Superior temporal gyrus (tissue), 1 donor: ENCODE results near the gene AHI1.

Experiments
- DNase-seq: peaks from one replicate; pipeline ENCODE4 v3.0.0-alpha.2; 2016; ENCODE audit errors: extremely low spot score

Gene AHI1

GRCh38 chr6:135497412-135498184 is at the start of gene AHI1:
Gene AHI1, minus strand, starts transcription at chr6:135497740. Its CDS starts 5,503 bp downstream, at chr6:135492237.
- peak; percentile 92 for DNase-seq

- no peak for DNase-seq
These were observed 49.3 kb upstream of the AHI1 start for GRCh38 chr6:135546680-135547418.

GRCh38 chr6:135546206-135546605 is 48.7 kb upstream of the AHI1 start:
- no peak for DNase-seq

GRCh38 chr6:135540207-135540840 is 42.8 kb upstream of the AHI1 start:
- no peak for DNase-seq

GRCh38 chr6:135537741-135538301 is 40.3 kb upstream of the AHI1 start:
- DNase-seq = no peak

GRCh38 chr6:135535989-135536414 is 38.5 kb upstream of the AHI1 start:
- peak; percentile 88 for DNase-seq

- no peak for DNase-seq
These were observed 37.3 kb upstream of the AHI1 start for GRCh38 chr6:135534773-135535380.

- no peak for DNase-seq
These were observed 35.0 kb upstream of the AHI1 start for GRCh38 chr6:135532559-135532958.

- DNase-seq = no peak
These were observed 34.5 kb upstream of the AHI1 start for GRCh38 chr6:135531954-135532490.

GRCh38 chr6:135530113-135530512 is 32.6 kb upstream of the AHI1 start:
- DNase-seq = no peak

GRCh38 chr6:135527960-135528249 is 30.4 kb upstream of the AHI1 start:
- DNase-seq = no peak

- DNase-seq = no peak
These were observed 29.8 kb upstream of the AHI1 start for GRCh38 chr6:135527116-135527959.

GRCh38 chr6:135525594-135525993 is 28.1 kb upstream of the AHI1 start:
- DNase-seq = no peak

- DNase-seq = no peak
These were observed 25.6 kb upstream of the AHI1 start for GRCh38 chr6:135522965-135523692.

GRCh38 chr6:135521431-135521830 is 23.9 kb upstream of the AHI1 start:
- DNase-seq = no peak

- no peak for DNase-seq
These were observed 23.2 kb upstream of the AHI1 start for GRCh38 chr6:135520781-135521180.

- no peak for DNase-seq
These were observed 21.8 kb upstream of the AHI1 start for GRCh38 chr6:135519348-135519747.

GRCh38 chr6:135517527-135517926 is 20.0 kb upstream of the AHI1 start:
- no peak for DNase-seq

- no peak for DNase-seq
These were observed 17.2 kb upstream of the AHI1 start for GRCh38 chr6:135514706-135515105.
